Cardiac muscle cell (in vitro differentiated cells and primary cell): Measurements from ENCODE around the gene MAN1B1. TPM values are rescaled to one million over a fixed set of nuclear protein-coding genes. Genes with fewer than 3 reads are reported as not detected.

Source experiments
- DNase-seq, 2 donors: peaks; one replicate each; pipeline versions ENCODE4 v3.0.0 to v3.0.0-alpha.2; 2010 to 2017; ENCODE audit warnings: low read depth in 1 of 2, low spot score in 1 of 2
- H3K27ac ChIP-seq: fragments of 200-600 bp; sonication (generic); 2 replicates; pipeline ENCODE4 v1.5.1; 2016
- H3K27me3 ChIP-seq: fragments of 200-600 bp; sonication (generic); 2 replicates; pipeline ENCODE4 v1.6.0; 2016; ENCODE audit warnings: control low read depth
- H3K36me3 ChIP-seq: fragments of 200-600 bp; sonication (generic); 2 replicates; pipeline ENCODE4 v1.5.1; 2016; ENCODE audit warnings: control low read depth
- H3K4me1 ChIP-seq: fragments of 200-600 bp; sonication (generic); 2 replicates; pipeline ENCODE4 v1.8.1; 2017; ENCODE audit warnings: low read depth, mild to moderate bottlenecking, mixed run types
- H3K4me3 ChIP-seq: fragments of 200-600 bp; sonication (generic); 2 replicates; pipeline ENCODE4 v1.5.1; 2016; ENCODE audit warnings: mild to moderate bottlenecking
- H3K9me3 ChIP-seq: fragments of 200-600 bp; sonication (generic); 2 replicates; pipeline ENCODE4 v1.5.1; 2017; ENCODE audit warnings: low read depth, mild to moderate bottlenecking, control low read depth
- CTCF ChIP-seq: IDR thresholded peaks from 2 replicates; pipeline ENCODE4 v1.5.1; 2012; ENCODE audit warnings: low read depth, mild to moderate bottlenecking, low read length
- polyA plus RNA-seq: library from polyadenylated mRNA; unstranded; fragments of >200 nt; fragmentation: Nextera tagmentation; extraction: Ambion mirVana; gene quantifications from 2 replicates; pipeline ENCODE4 v1.2.1, GENCODE V29; 2016
- total RNA-seq: library from RNA; depleted of rRNA; stranded (reverse); fragments of >200 nt; gene quantifications from 2 replicates; pipeline ENCODE4 v1.2.3, GENCODE V29; 2016

Gene MAN1B1
- 59.4 and 73.3 TPM in 2 replicates for total RNA-seq
- polyA plus RNA-seq: 67.6 and 86.7 TPM in 2 replicates

GRCh38 chr9:137086531-137087408 is at the start of gene MAN1B1:
TSS of gene MAN1B1 (plus strand) at chr9:137086985. CDS start at chr9:137087000, 15 bp downstream.
- peaks cover 3% of the 10 kb centered on the region for H3K36me3 ChIP-seq
- peak; percentile 99 for DNase-seq
- TF ChIP-seq CTCF: no peak
- no peaks in the 10 kb centered on the region for H3K27me3 ChIP-seq
- H3K4me1 ChIP-seq: peaks cover 4% of the 10 kb centered on the region
- peak within 1 kb of the TSS; percentile 66 for H3K4me3 ChIP-seq
- peak within 1 kb of the TSS; percentile 86 for H3K27ac ChIP-seq
- no peaks in the 10 kb centered on the region for H3K9me3 ChIP-seq

- no peaks in the 10 kb centered on the region for H3K36me3 ChIP-seq
- H3K4me3 ChIP-seq: no peak overlapping the region
- no peak overlapping the region for H3K27ac ChIP-seq
- no peaks in the 10 kb centered on the region for H3K27me3 ChIP-seq
- no peaks in the 10 kb centered on the region for H3K9me3 ChIP-seq
- TF ChIP-seq CTCF: no peak
- H3K4me1 ChIP-seq: no peaks in the 10 kb centered on the region
- DNase-seq: no peak
Measured at GRCh38 chr9:137037035-137037434, 49.8 kb upstream of the MAN1B1 start.

- Histone ChIP-seq H3K4me1 (no peaks in the 10 kb centered on the region), H3K4me3 (no peak overlapping the region), H3K27ac (no peak overlapping the region), H3K36me3 (no peaks in the 10 kb centered on the region), H3K9me3 (no peaks in the 10 kb centered on the region), H3K27me3 (no peaks in the 10 kb centered on the region)
- no peak for TF ChIP-seq CTCF
- DNase-seq: no peak
Measured at GRCh38 chr9:137037483-137037882, 49.3 kb upstream of the MAN1B1 start.

- Histone ChIP-seq H3K4me1 (no peaks in the 10 kb centered on the region), H3K27ac (no peak overlapping the region), H3K4me3 (no peak overlapping the region), H3K9me3 (no peaks in the 10 kb centered on the region), H3K36me3 (no peaks in the 10 kb centered on the region), H3K27me3 (peaks cover 8% of the 10 kb centered on the region)
- no peak for TF ChIP-seq CTCF
- no peak for DNase-seq
Measured at GRCh38 chr9:137038916-137039315, 47.9 kb upstream of the MAN1B1 start.

- TF ChIP-seq CTCF: no peak
- H3K9me3 ChIP-seq: no peaks in the 10 kb centered on the region
- DNase-seq: no peak
- H3K27ac ChIP-seq: no peak overlapping the region
- no peaks in the 10 kb centered on the region for H3K36me3 ChIP-seq
- H3K4me3 ChIP-seq: no peak overlapping the region
- H3K27me3 ChIP-seq: peaks cover 16% of the 10 kb centered on the region
- no peaks in the 10 kb centered on the region for H3K4me1 ChIP-seq
Measured at GRCh38 chr9:137039611-137040366, 47.0 kb upstream of the MAN1B1 start.
